Neuronal stem cell (in vitro differentiated cells): ENCODE measurements around the gene PDYN.

Source experiments
- DNase-seq: peaks from one replicate; pipeline ENCODE4 v3.0.0-alpha.2; 2013; ENCODE audit warnings: low spot score
- H2AFZ ChIP-seq: one replicate; pipeline ENCODE4 v1.6.1; 2013; ENCODE audit warnings: mild to moderate bottlenecking, low read length, inconsistent platforms
- H2AK5ac ChIP-seq: 2 replicates; pipeline ENCODE4 v1.6.1; 2013; ENCODE audit warnings: low read depth, mild to moderate bottlenecking, inconsistent platforms, low read length, moderate library complexity, mixed read lengths
- H2BK120ac ChIP-seq: 2 replicates; pipeline ENCODE4 v1.6.1; 2013; ENCODE audit warnings: low read depth, mild to moderate bottlenecking, inconsistent platforms, low read length, moderate library complexity, mixed read lengths
- H2BK12ac ChIP-seq: one replicate; pipeline ENCODE4 v1.6.1; 2013; ENCODE audit warnings: low read length, inconsistent platforms
- H2BK15ac ChIP-seq: 2 replicates; pipeline ENCODE4 v1.6.1; 2013; ENCODE audit warnings: mild to moderate bottlenecking, low read length, inconsistent platforms, mixed read lengths
- H2BK5ac ChIP-seq: one replicate; pipeline ENCODE4 v1.6.1; 2013; ENCODE audit warnings: inconsistent platforms, mild to moderate bottlenecking, low read length, moderate library complexity
- H3K14ac ChIP-seq: one replicate; pipeline ENCODE4 v1.6.1; 2013; ENCODE audit warnings: low read length, inconsistent platforms
- H3K18ac ChIP-seq: 2 replicates; pipeline ENCODE4 v1.6.1; 2013; ENCODE audit warnings: low read length, inconsistent platforms
- H3K23ac ChIP-seq: 2 replicates; pipeline ENCODE4 v1.6.1; 2013; ENCODE audit warnings: low read depth, mild to moderate bottlenecking, mixed read lengths, low read length, inconsistent platforms; ENCODE audit not compliant: poor library complexity
- H3K27ac ChIP-seq: replicated peaks from 3 replicates; pipeline ENCODE4 v1.5.1; 2013; ENCODE audit warnings: low read length, inconsistent platforms
- H3K27me3 ChIP-seq, 3 experiments: 2 replicates each; pipeline ENCODE4 v1.6.1; 2013; ENCODE audit warnings: low read length in 3 of 3, mild to moderate bottlenecking in 2 of 3, inconsistent platforms in 1 of 3, low read depth in 1 of 3, mixed read lengths in 1 of 3, moderate library complexity in 1 of 3; ENCODE audit not compliant: control insufficient read depth in 3 of 3, insufficient read depth in 3 of 3
- H3K36me3 ChIP-seq, 2 donors: replicated peaks in 1 of 2; 2 replicates each; pipeline ENCODE4 v1.6.1; 2013; ENCODE audit warnings: low read length in 2 of 2; ENCODE audit not compliant: control insufficient read depth in 2 of 2, insufficient read depth in 2 of 2
- H3K4ac ChIP-seq: 2 replicates; pipeline ENCODE4 v1.6.1; 2013; ENCODE audit warnings: inconsistent platforms, mild to moderate bottlenecking, low read length, moderate library complexity
- H3K4me1 ChIP-seq, 2 donors: 1 replicate in 1 of 2; 2 replicates in 1 of 2; pipeline ENCODE4 v1.6.1; 2013; ENCODE audit warnings: low read length in 2 of 2, low read depth in 1 of 2; ENCODE audit not compliant: control insufficient read depth in 2 of 2, insufficient read depth in 1 of 2
- H3K4me2 ChIP-seq: one replicate; pipeline ENCODE4 v1.6.1; 2013; ENCODE audit warnings: mild to moderate bottlenecking, low read length, inconsistent platforms; ENCODE audit not compliant: insufficient read depth, poor library complexity, severe bottlenecking
- H3K4me3 ChIP-seq, 2 donors: 2 replicates each; pipeline ENCODE4 v1.5.1; 2013; ENCODE audit warnings: low read length in 2 of 2, mild to moderate bottlenecking in 2 of 2, inconsistent platforms in 1 of 2, moderate library complexity in 1 of 2
- H3K79me1 ChIP-seq: one replicate; pipeline ENCODE4 v1.6.1; 2013; ENCODE audit warnings: low read depth, mild to moderate bottlenecking, inconsistent platforms, low read length, moderate library complexity
- H3K9ac ChIP-seq: one replicate; pipeline ENCODE4 v1.6.1; 2013; ENCODE audit warnings: mild to moderate bottlenecking, low read depth, low read length, inconsistent platforms; ENCODE audit not compliant: poor library complexity
- H3K9me3 ChIP-seq, 2 donors: replicated peaks in 1 of 2; 2 replicates each; pipeline versions ENCODE3 to v1.6.1; 2013; ENCODE audit warnings: low read length in 2 of 2, mild to moderate bottlenecking in 2 of 2, inconsistent platforms in 1 of 2, low read depth in 1 of 2, mixed read lengths in 1 of 2, moderate library complexity in 1 of 2; ENCODE audit not compliant: control insufficient read depth in 2 of 2, insufficient read depth in 1 of 2
- H4K8ac ChIP-seq: one replicate; pipeline ENCODE4 v1.6.1; 2013; ENCODE audit warnings: low read depth, mild to moderate bottlenecking, inconsistent platforms, low read length, moderate library complexity
- H4K91ac ChIP-seq: one replicate; pipeline ENCODE4 v1.6.1; 2013; ENCODE audit warnings: low read length, low read depth, mild to moderate bottlenecking, inconsistent platforms; ENCODE audit not compliant: poor library complexity
- WGBS, 2 donors: extraction: QIAGEN DNeasy Blood & Tissue Kit; methylation state at CpG; one replicate each; pipeline ENCODE4 v1.1.7; 2013; ENCODE audit warnings: missing lambda C conversion rate in 2 of 2, mixed read lengths in 1 of 2; ENCODE audit not compliant: insufficient read length in 2 of 2, insufficient replicate concordance in 1 of 2; ENCODE audit errors: extremely low coverage in 2 of 2; 5-methylcytosine and 5-hydroxymethylcytosine counted together

Gene PDYN

DNA sequence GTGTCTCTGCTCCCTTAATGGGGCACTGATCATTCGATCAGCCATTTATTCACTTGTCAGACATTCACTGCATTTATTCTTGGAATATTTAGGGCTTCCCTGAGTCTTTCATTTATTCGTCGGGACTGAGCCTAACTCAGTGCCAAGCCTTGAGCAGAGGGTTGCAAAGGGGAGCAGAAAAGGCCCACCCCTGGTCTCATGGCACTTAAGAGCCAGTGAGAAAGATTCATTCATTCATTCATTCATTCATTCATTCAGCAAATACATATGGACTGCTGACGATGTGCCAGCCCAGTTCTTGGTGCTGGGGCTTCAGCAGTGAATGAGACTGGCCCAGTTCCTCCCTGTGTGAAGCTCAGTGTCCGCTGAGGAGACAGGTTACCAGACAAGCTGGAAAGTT, 62.0 kb downstream of the PDYN start:
- no peak overlapping the region for H3K23ac ChIP-seq
- no peak overlapping the region for H2BK120ac ChIP-seq
- no peak overlapping the region for H2BK12ac ChIP-seq
- no peaks in the 10 kb centered on the region for H3K27me3 ChIP-seq
- H3K9ac ChIP-seq: no peak overlapping the region
- no peak overlapping the region for H2AFZ ChIP-seq
- WGBS, 2 donors: no CpG with 5 or more reads among the region's 5 CpGs
- H4K91ac ChIP-seq: no peak overlapping the region
- DNase-seq: no peak
- no peaks in the 10 kb centered on the region for H3K79me1 ChIP-seq
- H2BK15ac ChIP-seq: no peak overlapping the region
- H2BK5ac ChIP-seq: no peak overlapping the region
- no peak overlapping the region for H3K14ac ChIP-seq
- H3K4ac ChIP-seq: no peak overlapping the region
- H3K18ac ChIP-seq: no peak overlapping the region
- H3K4me3 ChIP-seq: no peak overlapping the region
- H4K8ac ChIP-seq: no peak overlapping the region
- H2AK5ac ChIP-seq: no peak overlapping the region
- no peaks in the 10 kb centered on the region for H3K9me3 ChIP-seq
- H3K36me3 ChIP-seq: no peaks in the 10 kb centered on the region
- H3K4me2 ChIP-seq: no peak overlapping the region
- H3K27ac ChIP-seq: no peak overlapping the region
- no peaks in the 10 kb centered on the region for H3K4me1 ChIP-seq

- H3K4ac ChIP-seq: no peak overlapping the region
- H2BK120ac ChIP-seq: no peak overlapping the region
- H3K9ac ChIP-seq: no peak overlapping the region
- no peaks in the 10 kb centered on the region for H3K79me1 ChIP-seq
- H3K36me3 ChIP-seq: no peaks in the 10 kb centered on the region
- no peak overlapping the region for H2AFZ ChIP-seq
- no peak overlapping the region for H2BK5ac ChIP-seq
- no CpG with 5 or more reads among the region's 6 CpGs for WGBS, 2 donors
- peak overlapping the region; percentile 27 for H2AK5ac ChIP-seq
- H3K4me3 ChIP-seq: no peak overlapping the region
- peak overlapping the region; percentile 73 for H3K14ac ChIP-seq
- no peak for DNase-seq
- peak overlapping the region; percentile 48 for H3K23ac ChIP-seq
- no peak overlapping the region for H2BK12ac ChIP-seq
- no peak overlapping the region for H3K4me2 ChIP-seq
- H4K8ac ChIP-seq: no peak overlapping the region
- no peaks in the 10 kb centered on the region for H3K27me3 ChIP-seq
- H3K9me3 ChIP-seq: no peaks in the 10 kb centered on the region
- no peak overlapping the region for H4K91ac ChIP-seq
- no peak overlapping the region for H3K27ac ChIP-seq
- H2BK15ac ChIP-seq: no peak overlapping the region
- peak overlapping the region; percentile 74 for H3K18ac ChIP-seq
- H3K4me1 ChIP-seq: no peaks in the 10 kb centered on the region
Measured at GRCh38 chr20:1930165-1930564, 63.7 kb downstream of the PDYN start.

DNA sequence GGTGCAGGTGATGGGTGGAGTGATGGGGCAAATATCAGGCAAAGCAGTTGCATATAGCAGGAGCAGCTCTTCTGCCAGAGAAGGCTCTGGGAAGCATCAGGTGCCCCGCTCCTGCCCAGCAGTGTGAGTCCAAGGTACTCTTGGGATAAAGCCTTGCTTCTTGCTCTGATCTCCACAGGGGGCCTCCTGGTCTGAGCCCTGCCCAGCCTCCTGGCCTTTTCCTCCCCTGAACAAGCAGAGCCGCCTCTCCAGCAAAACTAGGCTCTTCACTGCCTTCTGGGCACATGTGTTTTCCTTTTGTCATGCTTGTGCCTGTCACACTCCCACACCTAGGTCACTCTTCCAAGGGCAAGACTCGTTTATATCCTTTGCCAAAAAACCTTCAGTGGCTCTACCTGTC, 64.4 kb downstream of the PDYN start:
- Histone ChIP-seq H3K36me3 (no peaks in the 10 kb centered on the region), H4K91ac (no peak overlapping the region), H3K27ac (no peak overlapping the region), H2AK5ac (no peak overlapping the region), H3K4me1 (no peaks in the 10 kb centered on the region), H2AFZ (no peak overlapping the region), H3K4me2 (no peak overlapping the region), H2BK120ac (no peak overlapping the region), H3K14ac (no peak overlapping the region), H3K18ac (no peak overlapping the region), H3K9me3 (no peaks in the 10 kb centered on the region), H3K23ac (no peak overlapping the region), H3K27me3 (no peaks in the 10 kb centered on the region), H3K79me1 (no peaks in the 10 kb centered on the region), H3K4me3 (no peak overlapping the region), H2BK12ac (no peak overlapping the region), H3K4ac (no peak overlapping the region), H2BK15ac (no peak overlapping the region), H3K9ac (no peak overlapping the region), H2BK5ac (no peak overlapping the region), H4K8ac (no peak overlapping the region)
- no CpG with 5 or more reads among the region's 3 CpGs for WGBS, 2 donors
- no peak for DNase-seq

- H3K4me1 ChIP-seq: no peaks in the 10 kb centered on the region
- no peak overlapping the region for H2BK15ac ChIP-seq
- no peak overlapping the region for H2BK5ac ChIP-seq
- no peak for DNase-seq
- no peak overlapping the region for H2AFZ ChIP-seq
- H4K91ac ChIP-seq: no peak overlapping the region
- H3K4ac ChIP-seq: no peak overlapping the region
- H3K9me3 ChIP-seq: no peaks in the 10 kb centered on the region
- no peak overlapping the region for H2BK120ac ChIP-seq
- no peak overlapping the region for H3K14ac ChIP-seq
- H2BK12ac ChIP-seq: no peak overlapping the region
- H3K27ac ChIP-seq: no peak overlapping the region
- no peak overlapping the region for H3K9ac ChIP-seq
- H2AK5ac ChIP-seq: no peak overlapping the region
- no peak overlapping the region for H4K8ac ChIP-seq
- no peaks in the 10 kb centered on the region for H3K36me3 ChIP-seq
- no peak overlapping the region for H3K4me2 ChIP-seq
- H3K79me1 ChIP-seq: no peaks in the 10 kb centered on the region
- no peak overlapping the region for H3K23ac ChIP-seq
- no CpG with 5 or more reads among the region's 7 CpGs for WGBS, 2 donors
- H3K4me3 ChIP-seq: no peak overlapping the region
- no peak overlapping the region for H3K18ac ChIP-seq
- no peaks in the 10 kb centered on the region for H3K27me3 ChIP-seq
Measured at GRCh38 chr20:1928782-1929181, 65.1 kb downstream of the PDYN start.
